CD4-positive, CD25-positive, alpha-beta regulatory T cell (primary cell): Measurements from ENCODE around the gene GADD45GIP1. TPM values are rescaled to one million over a fixed set of nuclear protein-coding genes. Genes with fewer than 3 reads are reported as not detected.

ENCODE experiments used
- ATAC-seq, 2 donors: fragments of 150-1000 bp; cut with Tn5 transposase; one replicate each; pipeline ENCODE4 v1.10.0; 2021; ENCODE audit warnings: low read depth in 2 of 2, moderate number of reproducible peaks in 2 of 2, moderate library complexity in 1 of 2
- DNase-seq, 3 donors: peaks; one replicate each; pipeline versions ENCODE4 v3.0.0 to v3.0.0-alpha.2; 2012 to 2022; ENCODE audit warnings: mixed read lengths in 1 of 3
- H3K27ac ChIP-seq: one replicate; pipeline ENCODE4 v1.7.0; 2013; ENCODE audit warnings: mild to moderate bottlenecking, low read length; ENCODE audit not compliant: insufficient read depth, poor library complexity, severe bottlenecking
- H3K27me3 ChIP-seq: one replicate; pipeline ENCODE4 v1.7.0; 2013; ENCODE audit warnings: low read length; ENCODE audit not compliant: control insufficient read depth, insufficient read depth
- H3K36me3 ChIP-seq: one replicate; pipeline ENCODE4 v1.7.0; 2013; ENCODE audit warnings: mild to moderate bottlenecking, low read length, moderate library complexity; ENCODE audit not compliant: control insufficient read depth, insufficient read depth
- H3K4me1 ChIP-seq: 2 replicates; pipeline ENCODE4 v1.7.0; 2013; ENCODE audit warnings: mild to moderate bottlenecking, low read length; ENCODE audit not compliant: insufficient read depth, control insufficient read depth, poor library complexity, severe bottlenecking
- H3K4me3 ChIP-seq: one replicate; pipeline ENCODE4 v1.7.0; 2013; ENCODE audit warnings: low read depth, mild to moderate bottlenecking, low read length, moderate library complexity
- H3K9me3 ChIP-seq, 2 experiments: 1 replicate in 1 of 2; 2 replicates in 1 of 2; pipeline ENCODE4 v1.7.0; 2013; ENCODE audit warnings: low read length in 2 of 2, mild to moderate bottlenecking in 1 of 2, moderate library complexity in 1 of 2; ENCODE audit not compliant: control insufficient read depth in 2 of 2
- H3K27ac Mint-ChIP-seq, 3 donors: one replicate each; pipeline ENCODE4 v1.8.0; 2020 to 2022; ENCODE audit warnings: mild to moderate bottlenecking in 3 of 3, mixed read lengths in 3 of 3, moderate library complexity in 2 of 3
- H3K27me3 Mint-ChIP-seq: one replicate; pipeline ENCODE4 v1.8.0; 2022; ENCODE audit warnings: mild to moderate bottlenecking, mixed read lengths
- H3K36me3 Mint-ChIP-seq: one replicate; pipeline ENCODE4 v1.8.0; 2020; ENCODE audit warnings: mixed read lengths
- H3K4me1 Mint-ChIP-seq, 4 donors: one replicate each; pipeline ENCODE4 v1.8.0; 2020 to 2022; ENCODE audit warnings: mixed read lengths in 4 of 4, mild to moderate bottlenecking in 1 of 4
- H3K4me3 Mint-ChIP-seq, 4 donors: one replicate each; pipeline ENCODE4 v1.8.0; 2020 to 2022; ENCODE audit warnings: mild to moderate bottlenecking in 4 of 4, mixed read lengths in 4 of 4, moderate library complexity in 3 of 4
- H3K9me3 Mint-ChIP-seq, 7 donors: one replicate each; pipeline ENCODE4 v1.8.0; 2020 to 2022; ENCODE audit warnings: mixed read lengths in 7 of 7, mild to moderate bottlenecking in 3 of 7, moderate library complexity in 2 of 7
- polyA plus RNA-seq, 4 donors: library from polyadenylated mRNA; unstranded; fragments of 300-500 nt; fragmentation: Illumina TruSeq; gene quantifications; one replicate each; pipeline ENCODE4 v1.2.3, GENCODE V29; 2021
- total RNA-seq: library from RNA; stranded (reverse); gene quantifications from one replicate; pipeline ENCODE4 v1.2.3, GENCODE V29; 2022

Gene GADD45GIP1
- total RNA-seq (7.4 TPM), polyA plus RNA-seq (10 to 100 TPM; 57.2 to 71.9 (median 66.6) TPM)

GRCh38 chr19:12956446-12957388 is at the start of gene GADD45GIP1:
Gene GADD45GIP1 (minus strand): TSS chr19:12957223. CDS start chr19:12957212, 11 bp downstream.
- Histone ChIP-seq H3K4me3 (peak within 1 kb of the TSS; percentile 77), H3K27ac (peak within 1 kb of the TSS; percentile 81), H3K27me3 (no peaks in the 10 kb centered on the region), H3K4me1 (peaks cover 26% of the 10 kb centered on the region), H3K9me3 (no peaks in the 10 kb centered on the region), H3K36me3 (peaks cover 26% of the 10 kb centered on the region)
- peaks cover 12% of the 10 kb centered on the region for H3K36me3 Mint-ChIP-seq
- peak within 1 kb of the TSS; percentile 76 to 91 (median 87) for H3K27ac Mint-ChIP-seq
- no peaks in the 10 kb centered on the region for H3K9me3 Mint-ChIP-seq
- no peaks in the 10 kb centered on the region for H3K27me3 Mint-ChIP-seq
- peaks cover 8 to 34% (median 19%) of the 10 kb centered on the region in 4 donors for H3K4me1 Mint-ChIP-seq
- H3K4me3 Mint-ChIP-seq = peak within 1 kb of the TSS; percentile 89 to 94 (median 91)
- peak; percentile 68 to 90 (median 82) for DNase-seq
- peak; percentile 97 to 98 for ATAC-seq

- Mint-ChIP-seq H3K4me1 (peaks cover 0 to 2% (median 0%) of the 10 kb centered on the region in 4 donors), H3K27ac (no peak overlapping the region), H3K36me3 (no peaks in the 10 kb centered on the region), H3K4me3 (no peak overlapping the region), H3K9me3 (peaks cover 0 to 1% (median 0%) of the 10 kb centered on the region in 7 donors), H3K27me3 (peaks cover 37% of the 10 kb centered on the region)
- Histone ChIP-seq H3K36me3 (no peaks in the 10 kb centered on the region), H3K4me3 (no peak overlapping the region), H3K4me1 (no peaks in the 10 kb centered on the region), H3K27me3 (no peaks in the 10 kb centered on the region), H3K27ac (no peak overlapping the region), H3K9me3 (no peaks in the 10 kb centered on the region)
- DNase-seq (no peak), ATAC-seq (no peak)
Observed at GRCh38 chr19:13005861-13006370, 48.9 kb upstream of the GADD45GIP1 start.

- Mint-ChIP-seq H3K36me3 (no peaks in the 10 kb centered on the region), H3K27me3 (peaks cover 32% of the 10 kb centered on the region), H3K27ac (peak overlapping the region in 1 of 3 donors; percentile 60), H3K9me3 (peaks cover 0 to 1% (median 0%) of the 10 kb centered on the region in 7 donors), H3K4me3 (no peak overlapping the region), H3K4me1 (peaks cover 0 to 2% (median 0%) of the 10 kb centered on the region in 4 donors)
- Histone ChIP-seq H3K27ac (no peak overlapping the region), H3K27me3 (no peaks in the 10 kb centered on the region), H3K36me3 (no peaks in the 10 kb centered on the region), H3K4me1 (no peaks in the 10 kb centered on the region), H3K9me3 (no peaks in the 10 kb centered on the region), H3K4me3 (no peak overlapping the region)
- ATAC-seq = no peak
- no peak for DNase-seq
Observed at GRCh38 chr19:13005253-13005652, 48.2 kb upstream of the GADD45GIP1 start.

GRCh38 chr19:13004273-13004672 is 47.2 kb upstream of the GADD45GIP1 start:
- no peak overlapping the region for H3K27ac Mint-ChIP-seq
- peaks cover 37% of the 10 kb centered on the region for H3K27me3 Mint-ChIP-seq
- H3K4me1 Mint-ChIP-seq = peaks cover 0 to 2% (median 0%) of the 10 kb centered on the region in 4 donors
- no peak overlapping the region for H3K4me3 Mint-ChIP-seq
- Histone ChIP-seq H3K27me3 (no peaks in the 10 kb centered on the region), H3K9me3 (no peaks in the 10 kb centered on the region), H3K4me1 (no peaks in the 10 kb centered on the region), H3K27ac (no peak overlapping the region), H3K4me3 (no peak overlapping the region), H3K36me3 (no peaks in the 10 kb centered on the region)
- H3K36me3 Mint-ChIP-seq = no peaks in the 10 kb centered on the region
- peaks cover 0 to 1% (median 0%) of the 10 kb centered on the region in 7 donors for H3K9me3 Mint-ChIP-seq
- ATAC-seq = no peak
- no peak for DNase-seq

- peaks cover 28% of the 10 kb centered on the region for H3K27me3 Mint-ChIP-seq
- DNase-seq (no peak), ATAC-seq (no peak)
- peaks cover 0 to 2% (median 0%) of the 10 kb centered on the region in 7 donors for H3K9me3 Mint-ChIP-seq
- H3K36me3 Mint-ChIP-seq = peaks cover 4% of the 10 kb centered on the region
- H3K4me1 Mint-ChIP-seq = peaks cover 0 to 2% (median 0%) of the 10 kb centered on the region in 4 donors
- no peak overlapping the region for H3K27ac Mint-ChIP-seq
- H3K4me3 Mint-ChIP-seq = peak overlapping the region in 1 of 4 donors; percentile 49
- Histone ChIP-seq H3K36me3 (no peaks in the 10 kb centered on the region), H3K4me1 (no peaks in the 10 kb centered on the region), H3K4me3 (no peak overlapping the region), H3K27me3 (no peaks in the 10 kb centered on the region), H3K27ac (no peak overlapping the region), H3K9me3 (no peaks in the 10 kb centered on the region)
Observed at GRCh38 chr19:13003081-13003480, 46.1 kb upstream of the GADD45GIP1 start.

- Mint-ChIP-seq H3K36me3 (peaks cover 4% of the 10 kb centered on the region), H3K4me1 (peaks cover 0 to 2% (median 0%) of the 10 kb centered on the region in 4 donors), H3K4me3 (no peak overlapping the region), H3K27ac (no peak overlapping the region), H3K27me3 (peaks cover 32% of the 10 kb centered on the region), H3K9me3 (peaks cover 0 to 2% (median 0%) of the 10 kb centered on the region in 7 donors)
- H3K4me1 ChIP-seq = no peaks in the 10 kb centered on the region
- no peaks in the 10 kb centered on the region for H3K36me3 ChIP-seq
- no peak for DNase-seq
- no peak overlapping the region for H3K4me3 ChIP-seq
- ATAC-seq = no peak
- H3K9me3 ChIP-seq = no peaks in the 10 kb centered on the region
- no peak overlapping the region for H3K27ac ChIP-seq
- no peaks in the 10 kb centered on the region for H3K27me3 ChIP-seq
Observed at GRCh38 chr19:13002166-13002898, 45.3 kb upstream of the GADD45GIP1 start.

- Histone ChIP-seq H3K4me1 (no peaks in the 10 kb centered on the region), H3K9me3 (no peaks in the 10 kb centered on the region), H3K4me3 (no peak overlapping the region), H3K36me3 (no peaks in the 10 kb centered on the region), H3K27ac (no peak overlapping the region), H3K27me3 (no peaks in the 10 kb centered on the region)
- Mint-ChIP-seq H3K36me3 (peaks cover 4% of the 10 kb centered on the region), H3K9me3 (peaks cover 0 to 2% (median 0%) of the 10 kb centered on the region in 7 donors), H3K27me3 (peaks cover 37% of the 10 kb centered on the region), H3K27ac (no peak overlapping the region), H3K4me3 (no peak overlapping the region), H3K4me1 (peaks cover 0 to 7% (median 3%) of the 10 kb centered on the region in 4 donors)
- ATAC-seq (no peak), DNase-seq (no peak)
Observed at GRCh38 chr19:13001502-13002165, 44.6 kb upstream of the GADD45GIP1 start.
